HEK293 (cell line): ENCODE results near the gene POLE3.

Experiments used
- ATF2 ChIP-seq: fragments of 450-650 bp; formaldehyde crosslinking; IDR thresholded peaks from 2 replicates; pipeline ENCODE4 v1.5.1; 2016; ENCODE audit warnings: missing biosample characterization, missing genetic modification characterization, low read depth
- BCL11A ChIP-seq: fragments of 450-650 bp; formaldehyde crosslinking; IDR thresholded peaks from 2 replicates; pipeline ENCODE4 v1.5.1; 2016; ENCODE audit warnings: low read depth, missing biosample characterization, missing genetic modification characterization
- FEZF1 ChIP-seq: fragments of 450-650 bp; formaldehyde crosslinking; IDR thresholded peaks from 2 replicates; pipeline ENCODE4 v1.5.1; 2016; ENCODE audit warnings: missing biosample characterization, missing genetic modification characterization
- KLF17 ChIP-seq: fragments of 450-650 bp; formaldehyde crosslinking; IDR thresholded peaks from 2 replicates; pipeline ENCODE4 v1.5.1; 2016; ENCODE audit warnings: missing biosample characterization, missing genetic modification characterization
- OSR2 ChIP-seq: fragments of 450-650 bp; formaldehyde crosslinking; IDR thresholded peaks from 2 replicates; pipeline ENCODE4 v1.5.1; 2016; ENCODE audit warnings: missing biosample characterization, missing genetic modification characterization
- OVOL3 ChIP-seq: fragments of 450-650 bp; formaldehyde crosslinking; IDR thresholded peaks from 2 replicates; pipeline ENCODE4 v1.5.1; 2016; ENCODE audit warnings: missing biosample characterization, missing genetic modification characterization
- PBX3 ChIP-seq: sonication (generic); formaldehyde crosslinking; IDR thresholded peaks from 2 replicates; pipeline ENCODE4 v1.8.1; 2022; ENCODE audit warnings: mild to moderate bottlenecking, moderate library complexity, missing genetic modification reagents
- PRDM2 ChIP-seq: fragments of 450-650 bp; formaldehyde crosslinking; IDR thresholded peaks from 2 replicates; pipeline ENCODE4 v1.5.1; 2016; ENCODE audit warnings: missing biosample characterization, missing genetic modification characterization, borderline replicate concordance
- ZBTB21 ChIP-seq: fragments of 450-650 bp; formaldehyde crosslinking; IDR thresholded peaks from 2 replicates; pipeline ENCODE4 v1.5.1; 2017; ENCODE audit warnings: missing biosample characterization, missing genetic modification characterization
- ZBTB44 ChIP-seq: fragments of 450-650 bp; IDR thresholded peaks from 2 replicates; pipeline ENCODE4 v1.5.1; 2018; ENCODE audit warnings: missing biosample characterization, mild to moderate bottlenecking, missing genetic modification characterization
- ZNF121 ChIP-seq: fragments of 450-650 bp; formaldehyde crosslinking; IDR thresholded peaks from 2 replicates; pipeline ENCODE4 v1.5.1; 2016; ENCODE audit warnings: missing biosample characterization, missing genetic modification characterization
- ZNF133 ChIP-seq: fragments of 450-650 bp; formaldehyde crosslinking; IDR thresholded peaks from 2 replicates; pipeline ENCODE4 v1.5.1; 2016; ENCODE audit warnings: missing biosample characterization, missing genetic modification characterization
- ZNF155 ChIP-seq: fragments of 450-650 bp; formaldehyde crosslinking; IDR thresholded peaks from 2 replicates; pipeline ENCODE4 v1.5.1; 2016; ENCODE audit warnings: missing biosample characterization, missing genetic modification characterization
- ZNF157 ChIP-seq: fragments of 450-650 bp; formaldehyde crosslinking; IDR thresholded peaks from 2 replicates; pipeline ENCODE4 v1.5.1; 2016; ENCODE audit warnings: missing biosample characterization, missing genetic modification characterization
- ZNF175 ChIP-seq: fragments of 450-650 bp; formaldehyde crosslinking; IDR thresholded peaks from 2 replicates; pipeline ENCODE4 v1.5.1; 2016; ENCODE audit warnings: missing biosample characterization, missing genetic modification characterization
- ZNF311 ChIP-seq: fragments of 450-650 bp; formaldehyde crosslinking; IDR thresholded peaks from 2 replicates; pipeline ENCODE4 v1.5.1; 2017; ENCODE audit warnings: missing biosample characterization, missing genetic modification characterization, borderline replicate concordance
- ZNF350 ChIP-seq: fragments of 450-650 bp; formaldehyde crosslinking; IDR thresholded peaks from 2 replicates; pipeline ENCODE4 v1.5.0; 2017; ENCODE audit warnings: missing biosample characterization, mild to moderate bottlenecking, missing genetic modification characterization
- ZNF513 ChIP-seq: fragments of 450-650 bp; IDR thresholded peaks from 2 replicates; pipeline ENCODE4 v1.5.1; 2018; ENCODE audit warnings: missing biosample characterization, missing genetic modification characterization
- ZNF555 ChIP-seq: fragments of 450-650 bp; formaldehyde crosslinking; conservative IDR thresholded peaks from 2 replicates; pipeline ENCODE4 v1.5.1; 2017; ENCODE audit warnings: missing biosample characterization, mild to moderate bottlenecking, missing genetic modification characterization, inconsistent platforms
- ZNF600 ChIP-seq: fragments of 450-650 bp; formaldehyde crosslinking; IDR thresholded peaks from 2 replicates; pipeline ENCODE4 v1.5.1; 2016; ENCODE audit warnings: missing biosample characterization, missing genetic modification characterization
- ZNF621 ChIP-seq: fragments of 450-650 bp; formaldehyde crosslinking; IDR thresholded peaks from 2 replicates; pipeline ENCODE4 v1.5.1; 2017; ENCODE audit warnings: missing biosample characterization, missing genetic modification characterization
- ZNF623 ChIP-seq: fragments of 450-650 bp; formaldehyde crosslinking; IDR thresholded peaks from 2 replicates; pipeline ENCODE4 v1.5.1; 2016; ENCODE audit warnings: missing biosample characterization, missing genetic modification characterization
- ZNF645 ChIP-seq: fragments of 450-650 bp; formaldehyde crosslinking; IDR thresholded peaks from 2 replicates; pipeline ENCODE4; 2016; ENCODE audit warnings: missing biosample characterization, missing genetic modification characterization
- ZNF670 ChIP-seq: fragments of 450-650 bp; formaldehyde crosslinking; IDR thresholded peaks from 2 replicates; pipeline ENCODE4 v1.5.1; 2016; ENCODE audit warnings: missing biosample characterization, missing genetic modification characterization, low read depth

The POLE3 gene

GRCh38 chr9:113410207-113410864 is at the start of gene POLE3, which contains the start of gene C9orf43 (continued):
- TF ChIP-seq PRDM2 (tag by site-specific recombination), result no peak
- no peak for TF ChIP-seq ZNF121
- TF ChIP-seq ZBTB44 (tag by site-specific recombination), result no peak
- TF ChIP-seq ZNF133 (tag by site-specific recombination), result no peak
- 0 out of 2 replicates have a peak, but pooled peaks have one; percentile 8 for TF ChIP-seq OSR2 (tag by site-specific recombination)
- no peak for TF ChIP-seq ZNF623 (tag by site-specific recombination)
- no peak for TF ChIP-seq ZNF645 (tag by site-specific recombination)
- no peak for TF ChIP-seq BCL11A (tag by site-specific recombination)
- no peak for TF ChIP-seq ZNF175 (tag by site-specific recombination)
- no peak for TF ChIP-seq ZNF155 (tag by site-specific recombination)
- TF ChIP-seq PBX3 (CRISPR knock-in tag), result peak; percentile 66; the same call in 1 of the 2 replicates
- TF ChIP-seq ZNF513 (tag by site-specific recombination), result no peak
- TF ChIP-seq ZBTB21 (tag by site-specific recombination), result no peak; the same call in 1 of the 2 replicates
- TF ChIP-seq KLF17 (tag by site-specific recombination), result peak; percentile 69
- TF ChIP-seq OVOL3 (tag by site-specific recombination), result no peak; the same call in none of the 2 replicates
- TF ChIP-seq ZNF621, result no peak
- no peak for TF ChIP-seq ZNF311
- TF ChIP-seq ZNF350 (tag by site-specific recombination), result no peak
- TF ChIP-seq ZNF600, result peak; percentile 67
- no peak for TF ChIP-seq FEZF1 (tag by site-specific recombination)
- TF ChIP-seq ATF2, result no peak; the same call in 1 of the 2 replicates
- no peak for TF ChIP-seq ZNF157 (tag by site-specific recombination)
- no peak for TF ChIP-seq ZNF670 (tag by site-specific recombination)
- TF ChIP-seq ZNF555 (tag by site-specific recombination), result no peak
